GM23338 (cell line): ENCODE measurements around the gene ARL15.

Experiments
- CREB1 ChIP-seq: fragments of 250-450 bp; sonication (Bioruptor Pico); IDR thresholded peaks from 2 replicates; pipeline ENCODE4 v1.5.0; 2020; ENCODE audit warnings: low read depth, mild to moderate bottlenecking, moderate library complexity
- CTCF ChIP-seq, 2 experiments: fragments of 200-600 bp in 1 of 2; sonication (generic) in 1 of 2; conservative IDR thresholded peaks; 2 replicates each; pipeline versions ENCODE4 v1.5.1 to v1.6.1; 2016 to 2017; ENCODE audit warnings: antibody characterized with exemption in 2 of 2, low read depth in 2 of 2, mild to moderate bottlenecking in 2 of 2, moderate library complexity in 1 of 2
- EZH2 ChIP-seq: fragments of 200-600 bp; sonication (generic); IDR thresholded peaks from one replicate; pipeline ENCODE4 v1.8.0; 2017; ENCODE audit warnings: antibody characterized with exemption, mild to moderate bottlenecking, low read depth; ENCODE audit not compliant: unreplicated experiment
- EZH2phosphoT487 ChIP-seq: fragments of 200-600 bp; sonication (generic); IDR thresholded peaks from one replicate; pipeline ENCODE4 v1.8.1; 2018; ENCODE audit warnings: antibody characterized with exemption; ENCODE audit not compliant: unreplicated experiment
- JUNB ChIP-seq: IDR thresholded peaks from one replicate; pipeline ENCODE4 v1.6.1; 2016; ENCODE audit warnings: antibody characterized with exemption; ENCODE audit not compliant: unreplicated experiment
- NANOG ChIP-seq: IDR thresholded peaks from 2 replicates; pipeline ENCODE4 v1.6.1; 2016; ENCODE audit warnings: antibody characterized with exemption, borderline replicate concordance
- POLR2AphosphoS5 ChIP-seq: IDR thresholded peaks from 2 replicates; pipeline ENCODE4 v1.6.1; 2016; ENCODE audit warnings: antibody characterized with exemption, low read depth
- ZNF114 ChIP-seq: fragments of 250-450 bp; sonication (Bioruptor Pico); IDR thresholded peaks from 2 replicates; pipeline ENCODE4 v1.5.0; 2020; ENCODE audit warnings: mild to moderate bottlenecking, moderate library complexity
- TF ChIP-seq, protein P1 (sequence below): IDR thresholded peaks from one replicate; pipeline ENCODE4 v1.6.1; 2018; ENCODE audit warnings: antibody characterized with exemption; ENCODE audit not compliant: unreplicated experiment
- TF ChIP-seq, protein P2 (sequence below): IDR thresholded peaks from 2 replicates; pipeline ENCODE4 v1.6.1; 2016; ENCODE audit warnings: antibody characterized with exemption
- TF ChIP-seq, protein P3 (sequence below): fragments of 250-450 bp; sonication (Bioruptor Pico); IDR thresholded peaks from 2 replicates; pipeline ENCODE4 v1.5.0; 2020; ENCODE audit warnings: mild to moderate bottlenecking, moderate library complexity

GRCh38 chr5:54073131-54073530 lies 237.2 kb downstream of the ARL15 start:
- no peak for TF ChIP-seq EZH2phosphoT487
- no peak for TF ChIP-seq CTCF (conservative IDR thresholded peaks at IDR 0.05; ENCODE audit: low read depth in 2 of 2)
- no peak for TF ChIP-seq EZH2
- no peak for TF ChIP-seq POLR2AphosphoS5
- TF ChIP-seq JUNB: no peak
- TF ChIP-seq ZNF114 (CRISPR knock-in tag): no peak
- TF ChIP-seq, protein P1, sequence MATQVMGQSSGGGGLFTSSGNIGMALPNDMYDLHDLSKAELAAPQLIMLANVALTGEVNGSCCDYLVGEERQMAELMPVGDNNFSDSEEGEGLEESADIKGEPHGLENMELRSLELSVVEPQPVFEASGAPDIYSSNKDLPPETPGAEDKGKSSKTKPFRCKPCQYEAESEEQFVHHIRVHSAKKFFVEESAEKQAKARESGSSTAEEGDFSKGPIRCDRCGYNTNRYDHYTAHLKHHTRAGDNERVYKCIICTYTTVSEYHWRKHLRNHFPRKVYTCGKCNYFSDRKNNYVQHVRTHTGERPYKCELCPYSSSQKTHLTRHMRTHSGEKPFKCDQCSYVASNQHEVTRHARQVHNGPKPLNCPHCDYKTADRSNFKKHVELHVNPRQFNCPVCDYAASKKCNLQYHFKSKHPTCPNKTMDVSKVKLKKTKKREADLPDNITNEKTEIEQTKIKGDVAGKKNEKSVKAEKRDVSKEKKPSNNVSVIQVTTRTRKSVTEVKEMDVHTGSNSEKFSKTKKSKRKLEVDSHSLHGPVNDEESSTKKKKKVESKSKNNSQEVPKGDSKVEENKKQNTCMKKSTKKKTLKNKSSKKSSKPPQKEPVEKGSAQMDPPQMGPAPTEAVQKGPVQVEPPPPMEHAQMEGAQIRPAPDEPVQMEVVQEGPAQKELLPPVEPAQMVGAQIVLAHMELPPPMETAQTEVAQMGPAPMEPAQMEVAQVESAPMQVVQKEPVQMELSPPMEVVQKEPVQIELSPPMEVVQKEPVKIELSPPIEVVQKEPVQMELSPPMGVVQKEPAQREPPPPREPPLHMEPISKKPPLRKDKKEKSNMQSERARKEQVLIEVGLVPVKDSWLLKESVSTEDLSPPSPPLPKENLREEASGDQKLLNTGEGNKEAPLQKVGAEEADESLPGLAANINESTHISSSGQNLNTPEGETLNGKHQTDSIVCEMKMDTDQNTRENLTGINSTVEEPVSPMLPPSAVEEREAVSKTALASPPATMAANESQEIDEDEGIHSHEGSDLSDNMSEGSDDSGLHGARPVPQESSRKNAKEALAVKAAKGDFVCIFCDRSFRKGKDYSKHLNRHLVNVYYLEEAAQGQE: no peak
- TF ChIP-seq CREB1 (CRISPR knock-in tag): no peak
- TF ChIP-seq, protein P2, sequence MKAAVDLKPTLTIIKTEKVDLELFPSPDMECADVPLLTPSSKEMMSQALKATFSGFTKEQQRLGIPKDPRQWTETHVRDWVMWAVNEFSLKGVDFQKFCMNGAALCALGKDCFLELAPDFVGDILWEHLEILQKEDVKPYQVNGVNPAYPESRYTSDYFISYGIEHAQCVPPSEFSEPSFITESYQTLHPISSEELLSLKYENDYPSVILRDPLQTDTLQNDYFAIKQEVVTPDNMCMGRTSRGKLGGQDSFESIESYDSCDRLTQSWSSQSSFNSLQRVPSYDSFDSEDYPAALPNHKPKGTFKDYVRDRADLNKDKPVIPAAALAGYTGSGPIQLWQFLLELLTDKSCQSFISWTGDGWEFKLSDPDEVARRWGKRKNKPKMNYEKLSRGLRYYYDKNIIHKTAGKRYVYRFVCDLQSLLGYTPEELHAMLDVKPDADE: no peak
- TF ChIP-seq, protein P3, sequence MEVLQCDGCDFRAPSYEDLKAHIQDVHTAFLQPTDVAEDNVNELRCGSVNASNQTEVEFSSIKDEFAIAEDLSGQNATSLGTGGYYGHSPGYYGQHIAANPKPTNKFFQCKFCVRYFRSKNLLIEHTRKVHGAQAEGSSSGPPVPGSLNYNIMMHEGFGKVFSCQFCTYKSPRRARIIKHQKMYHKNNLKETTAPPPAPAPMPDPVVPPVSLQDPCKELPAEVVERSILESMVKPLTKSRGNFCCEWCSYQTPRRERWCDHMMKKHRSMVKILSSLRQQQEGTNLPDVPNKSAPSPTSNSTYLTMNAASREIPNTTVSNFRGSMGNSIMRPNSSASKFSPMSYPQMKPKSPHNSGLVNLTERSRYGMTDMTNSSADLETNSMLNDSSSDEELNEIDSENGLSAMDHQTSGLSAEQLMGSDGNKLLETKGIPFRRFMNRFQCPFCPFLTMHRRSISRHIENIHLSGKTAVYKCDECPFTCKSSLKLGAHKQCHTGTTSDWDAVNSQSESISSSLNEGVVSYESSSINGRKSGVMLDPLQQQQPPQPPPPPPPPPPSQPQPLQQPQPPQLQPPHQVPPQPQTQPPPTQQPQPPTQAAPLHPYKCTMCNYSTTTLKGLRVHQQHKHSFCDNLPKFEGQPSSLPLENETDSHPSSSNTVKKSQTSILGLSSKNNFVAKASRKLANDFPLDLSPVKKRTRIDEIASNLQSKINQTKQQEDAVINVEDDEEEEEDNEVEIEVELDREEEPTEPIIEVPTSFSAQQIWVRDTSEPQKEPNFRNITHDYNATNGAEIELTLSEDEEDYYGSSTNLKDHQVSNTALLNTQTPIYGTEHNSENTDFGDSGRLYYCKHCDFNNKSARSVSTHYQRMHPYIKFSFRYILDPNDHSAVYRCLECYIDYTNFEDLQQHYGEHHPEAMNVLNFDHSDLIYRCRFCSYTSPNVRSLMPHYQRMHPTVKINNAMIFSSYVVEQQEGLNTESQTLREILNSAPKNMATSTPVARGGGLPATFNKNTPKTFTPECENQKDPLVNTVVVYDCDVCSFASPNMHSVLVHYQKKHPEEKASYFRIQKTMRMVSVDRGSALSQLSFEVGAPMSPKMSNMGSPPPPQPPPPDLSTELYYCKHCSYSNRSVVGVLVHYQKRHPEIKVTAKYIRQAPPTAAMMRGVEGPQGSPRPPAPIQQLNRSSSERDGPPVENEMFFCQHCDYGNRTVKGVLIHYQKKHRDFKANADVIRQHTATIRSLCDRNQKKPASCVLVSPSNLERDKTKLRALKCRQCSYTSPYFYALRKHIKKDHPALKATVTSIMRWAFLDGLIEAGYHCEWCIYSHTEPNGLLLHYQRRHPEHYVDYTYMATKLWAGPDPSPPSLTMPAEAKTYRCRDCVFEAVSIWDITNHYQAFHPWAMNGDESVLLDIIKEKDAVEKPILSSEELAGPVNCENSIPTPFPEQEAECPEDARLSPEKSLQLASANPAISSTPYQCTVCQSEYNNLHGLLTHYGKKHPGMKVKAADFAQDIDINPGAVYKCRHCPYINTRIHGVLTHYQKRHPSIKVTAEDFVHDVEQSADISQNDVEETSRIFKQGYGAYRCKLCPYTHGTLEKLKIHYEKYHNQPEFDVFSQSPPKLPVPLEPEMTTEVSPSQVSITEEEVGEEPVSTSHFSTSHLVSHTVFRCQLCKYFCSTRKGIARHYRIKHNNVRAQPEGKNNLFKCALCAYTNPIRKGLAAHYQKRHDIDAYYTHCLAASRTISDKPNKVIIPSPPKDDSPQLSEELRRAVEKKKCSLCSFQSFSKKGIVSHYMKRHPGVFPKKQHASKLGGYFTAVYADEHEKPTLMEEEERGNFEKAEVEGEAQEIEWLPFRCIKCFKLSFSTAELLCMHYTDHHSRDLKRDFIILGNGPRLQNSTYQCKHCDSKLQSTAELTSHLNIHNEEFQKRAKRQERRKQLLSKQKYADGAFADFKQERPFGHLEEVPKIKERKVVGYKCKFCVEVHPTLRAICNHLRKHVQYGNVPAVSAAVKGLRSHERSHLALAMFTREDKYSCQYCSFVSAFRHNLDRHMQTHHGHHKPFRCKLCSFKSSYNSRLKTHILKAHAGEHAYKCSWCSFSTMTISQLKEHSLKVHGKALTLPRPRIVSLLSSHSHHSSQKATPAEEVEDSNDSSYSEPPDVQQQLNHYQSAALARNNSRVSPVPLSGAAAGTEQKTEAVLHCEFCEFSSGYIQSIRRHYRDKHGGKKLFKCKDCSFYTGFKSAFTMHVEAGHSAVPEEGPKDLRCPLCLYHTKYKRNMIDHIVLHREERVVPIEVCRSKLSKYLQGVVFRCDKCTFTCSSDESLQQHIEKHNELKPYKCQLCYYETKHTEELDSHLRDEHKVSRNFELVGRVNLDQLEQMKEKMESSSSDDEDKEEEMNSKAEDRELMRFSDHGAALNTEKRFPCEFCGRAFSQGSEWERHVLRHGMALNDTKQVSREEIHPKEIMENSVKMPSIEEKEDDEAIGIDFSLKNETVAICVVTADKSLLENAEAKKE (CRISPR knock-in tag): no peak
- no peak for TF ChIP-seq NANOG
